Esophagus mucosa (tissue), 1 donor: Measurements from ENCODE around the gene ULBP2. TPM values are rescaled to one million over a fixed set of nuclear protein-coding genes. Genes with fewer than 3 reads are reported as not detected.
"Not testable (repeated sequence)": the region's sequence is repeated elsewhere in the genome, so short reads cannot be mapped to it uniquely, and the experiment has no call there.

ENCODE experiments used
- ATAC-seq: fragments of 200-7000 bp; cut with Tn5 transposase; one replicate; pipeline ENCODE4 v1.9.1; 2020
- total RNA-seq: library from RNA; stranded (reverse); gene quantifications from one replicate; pipeline ENCODE4 v1.2.4, GENCODE V29; 2023
- donor health status: DM: yes; HTN: yes; CAD: no.

The ULBP2 gene
- total RNA-seq, 1 donor from 2014 or later = 5.2 TPM

- ATAC-seq = no peak
Observed at GRCh38 chr6:149951626-149952025, 9.8 kb downstream of the ULBP2 start.

- peak; percentile 68 for ATAC-seq
Observed at GRCh38 chr6:149953390-149953789, 11.6 kb downstream of the ULBP2 start.

- peak; percentile 81 for ATAC-seq
Observed at GRCh38 chr6:149953934-149954327, 12.1 kb downstream of the ULBP2 start.

- ATAC-seq = peak; percentile 15
Observed at GRCh38 chr6:149954328-149954983, 12.6 kb downstream of the ULBP2 start.

GRCh38 chr6:149954984-149955653 lies 13.3 kb downstream of the ULBP2 start:
- ATAC-seq = not testable (repeated sequence)

GRCh38 chr6:149955654-149956317 lies 14.0 kb downstream of the ULBP2 start:
- ATAC-seq = not testable (repeated sequence)

- not testable (repeated sequence) for ATAC-seq
Observed at GRCh38 chr6:149958124-149958523, 16.3 kb downstream of the ULBP2 start.

GRCh38 chr6:149959806-149960205 lies 18.0 kb downstream of the ULBP2 start:
- not testable (repeated sequence) for ATAC-seq

- ATAC-seq = no peak
Observed at GRCh38 chr6:149960488-149960887, 18.7 kb downstream of the ULBP2 start.

GRCh38 chr6:149961728-149962425 lies 20.1 kb downstream of the ULBP2 start:
- no peak for ATAC-seq

- no peak for ATAC-seq
Observed at GRCh38 chr6:149962461-149963211, 20.8 kb downstream of the ULBP2 start.

- ATAC-seq = peak; percentile 58
Observed at GRCh38 chr6:149963212-149963461, 21.3 kb downstream of the ULBP2 start.

- peak; percentile 95 for ATAC-seq
Observed at GRCh38 chr6:149963462-149964307, 21.9 kb downstream of the ULBP2 start, which contains the start of gene ULBP1. Gene ULBP1 (plus strand): TSS chr6:149963943. CDS start chr6:149964050, 107 bp downstream.

GRCh38 chr6:149964308-149965193 lies 22.7 kb downstream of the ULBP2 start:
- ATAC-seq = no peak

- no peak for ATAC-seq
Observed at GRCh38 chr6:149965194-149966020, 23.6 kb downstream of the ULBP2 start.

- ATAC-seq = not testable (repeated sequence)
Observed at GRCh38 chr6:149966319-149966718, 24.5 kb downstream of the ULBP2 start.

- ATAC-seq = no peak
Observed at GRCh38 chr6:149967591-149967990, 25.8 kb downstream of the ULBP2 start.

GRCh38 chr6:149967999-149968398 lies 26.2 kb downstream of the ULBP2 start:
- ATAC-seq = not testable (repeated sequence)

GRCh38 chr6:149968909-149969308 lies 27.1 kb downstream of the ULBP2 start:
- ATAC-seq = not testable (repeated sequence)
